ENCODE data around the gene ARHGAP26. TPM values are rescaled to one million over a fixed set of nuclear protein-coding genes. Genes with fewer than 3 reads are reported as not detected.
A peak's percentile ranks its signal among the peaks of the same experiment; 100 is the strongest.

ARHGAP26 gene
- total RNA-seq, 4 donors from 2014 or later, result 22.3 to 40.7 (median 28.2) TPM

DNA sequence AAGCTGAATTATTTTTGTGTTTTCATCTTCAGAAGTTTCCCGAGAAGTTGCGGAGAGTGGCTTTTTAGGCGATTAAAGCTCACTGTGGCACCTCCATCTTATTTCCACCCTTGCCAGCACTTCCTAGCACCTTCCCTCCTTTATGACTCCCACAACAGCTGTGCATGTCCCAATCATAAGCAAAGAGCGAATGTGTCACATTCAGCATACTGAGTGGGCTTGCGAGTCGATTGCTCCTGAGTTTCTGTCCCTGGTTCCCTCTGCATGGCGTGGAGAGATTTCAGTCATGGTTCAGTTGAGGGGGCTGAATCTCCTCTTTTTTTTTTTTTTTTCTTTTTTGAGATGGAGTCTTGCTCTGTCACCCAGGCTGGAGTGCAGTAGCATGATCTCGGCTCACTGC is 144.9 kb downstream of the ARHGAP26 start:
- intact Hi-C loops (cut with DNase I), result no loop called here
- Histone ChIP-seq H3K4me3 (no peak overlapping the region), H3K36me3 (peaks cover 15 to 75% (median 48%) of the 10 kb centered on the region in 4 donors), H3K27me3 (no peaks in the 10 kb centered on the region), H3K27ac (replicated peaks in 1 of 4) (no peak overlapping the region), H3K4me1 (peaks cover 0 to 3% (median 0%) of the 10 kb centered on the region in 4 donors), H3K9me3 (no peaks in the 10 kb centered on the region)
- WGBS, result 95% methylated on average over 8 of the region's 8 CpGs
- DNase-seq (ENCODE audit: extremely low spot score), result no peak
- no peak for TF ChIP-seq POLR2A (IDR thresholded peaks at IDR 0.05; ENCODE audit: low read depth)
- TF ChIP-seq EP300 (IDR thresholded peaks at IDR 0.05), result no peak

DNA sequence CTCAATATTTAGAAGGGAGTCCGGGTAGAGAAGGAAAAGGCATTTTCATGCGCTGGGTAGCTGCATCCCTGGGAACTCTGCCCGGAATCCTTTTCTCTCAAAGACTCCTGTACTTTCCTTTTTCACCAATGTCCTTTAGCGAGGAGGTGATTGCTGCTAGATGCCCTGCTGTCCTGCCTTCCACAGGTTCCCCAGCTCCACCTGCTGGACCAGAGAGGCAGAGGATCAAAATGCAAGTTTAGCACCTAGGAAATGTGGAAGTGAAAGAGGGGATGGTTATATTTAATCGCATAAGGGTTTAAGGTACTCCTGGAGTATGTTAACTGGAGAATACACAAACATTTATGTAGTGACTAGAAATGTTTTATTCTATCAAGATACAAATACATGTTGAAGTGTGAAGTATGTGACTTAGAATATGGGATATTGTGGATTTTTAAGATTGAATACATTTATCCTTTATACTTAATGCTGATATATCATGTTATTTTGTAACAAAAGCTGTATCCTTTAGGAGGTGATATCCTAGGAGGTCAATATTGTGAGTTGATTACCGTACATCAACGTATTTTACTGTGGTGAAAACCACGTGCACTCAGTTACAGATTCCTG is 145.7 kb downstream of the ARHGAP26 start:
- 65% methylated on average over 8 of the region's 8 CpGs for WGBS
- TF ChIP-seq, protein P1, sequence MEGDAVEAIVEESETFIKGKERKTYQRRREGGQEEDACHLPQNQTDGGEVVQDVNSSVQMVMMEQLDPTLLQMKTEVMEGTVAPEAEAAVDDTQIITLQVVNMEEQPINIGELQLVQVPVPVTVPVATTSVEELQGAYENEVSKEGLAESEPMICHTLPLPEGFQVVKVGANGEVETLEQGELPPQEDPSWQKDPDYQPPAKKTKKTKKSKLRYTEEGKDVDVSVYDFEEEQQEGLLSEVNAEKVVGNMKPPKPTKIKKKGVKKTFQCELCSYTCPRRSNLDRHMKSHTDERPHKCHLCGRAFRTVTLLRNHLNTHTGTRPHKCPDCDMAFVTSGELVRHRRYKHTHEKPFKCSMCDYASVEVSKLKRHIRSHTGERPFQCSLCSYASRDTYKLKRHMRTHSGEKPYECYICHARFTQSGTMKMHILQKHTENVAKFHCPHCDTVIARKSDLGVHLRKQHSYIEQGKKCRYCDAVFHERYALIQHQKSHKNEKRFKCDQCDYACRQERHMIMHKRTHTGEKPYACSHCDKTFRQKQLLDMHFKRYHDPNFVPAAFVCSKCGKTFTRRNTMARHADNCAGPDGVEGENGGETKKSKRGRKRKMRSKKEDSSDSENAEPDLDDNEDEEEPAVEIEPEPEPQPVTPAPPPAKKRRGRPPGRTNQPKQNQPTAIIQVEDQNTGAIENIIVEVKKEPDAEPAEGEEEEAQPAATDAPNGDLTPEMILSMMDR (IDR thresholded peaks at IDR 0.05), result peak in 2 of 3 experiments; percentile 14 to 40
- no peak for TF ChIP-seq POLR2AphosphoS5 (IDR thresholded peaks at IDR 0.05)
- Histone ChIP-seq H3K27me3 (no peaks in the 10 kb centered on the region), H3K27ac (replicated peaks in 1 of 4) (no peak overlapping the region), H3K4me1 (peaks cover 0 to 3% (median 0%) of the 10 kb centered on the region in 4 donors), H3K9me3 (no peaks in the 10 kb centered on the region), H3K4me3 (no peak overlapping the region), H3K36me3 (peaks cover 8 to 67% (median 43%) of the 10 kb centered on the region in 4 donors)
- no peak for DNase-seq (ENCODE audit: extremely low spot score)
- intact Hi-C loops (cut with DNase I), result no loop called here

DNA sequence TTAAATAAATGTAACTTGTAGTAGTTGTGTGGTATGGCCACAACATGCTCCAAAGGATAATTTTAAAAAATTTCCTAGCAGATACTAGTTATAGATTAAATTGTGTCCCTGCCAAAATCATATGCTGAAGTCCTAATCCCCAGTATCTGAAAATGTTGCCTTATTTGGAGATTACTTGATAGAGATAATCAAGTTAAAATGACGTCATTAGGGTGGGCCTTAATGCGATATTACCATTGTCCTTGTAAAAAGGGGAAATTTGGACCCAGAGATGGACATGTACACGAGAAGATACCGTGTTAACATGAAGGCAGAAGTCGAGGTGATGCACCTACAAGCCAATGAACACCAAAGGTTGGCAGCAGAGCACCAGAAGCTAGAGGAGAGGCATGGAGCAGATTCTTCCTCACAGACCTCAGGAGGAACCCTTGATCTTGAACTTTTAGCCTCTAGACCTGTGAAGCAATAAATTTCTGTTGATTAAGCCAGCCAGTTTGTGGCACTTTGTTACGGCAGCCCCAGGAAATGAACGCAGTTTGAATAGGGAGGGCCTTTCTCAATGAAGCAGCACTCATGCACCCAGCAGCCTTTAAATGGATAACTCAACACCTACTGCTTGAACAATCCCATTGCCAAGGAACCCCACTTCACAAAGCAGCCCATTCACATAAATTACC is 148.9 kb downstream of the ARHGAP26 start:
- TF ChIP-seq POLR2AphosphoS5 (IDR thresholded peaks at IDR 0.05), result no peak
- TF ChIP-seq, protein P1 (IDR thresholded peaks at IDR 0.05), result no peak
- TF ChIP-seq EP300 (IDR thresholded peaks at IDR 0.05), result no peak
- TF ChIP-seq POLR2A (IDR thresholded peaks at IDR 0.05; ENCODE audit: low read depth), result no peak
- Histone ChIP-seq H3K4me3 (no peak overlapping the region), H3K27me3 (no peaks in the 10 kb centered on the region), H3K36me3 (peaks cover 0 to 37% (median 19%) of the 10 kb centered on the region in 4 donors), H3K27ac (replicated peaks in 1 of 4) (no peak overlapping the region), H3K4me1 (peaks cover 3 to 20% (median 16%) of the 10 kb centered on the region in 4 donors), H3K9me3 (no peaks in the 10 kb centered on the region)
- DNase-seq (ENCODE audit: extremely low spot score), result no peak
- intact Hi-C loops (cut with DNase I), result loop anchor here (2.0 kb wide), 1 partner anchor 908 kb away; no protein-coding TSS in a partner anchor
- 78% methylated on average over 7 of the region's 7 CpGs for WGBS

DNA sequence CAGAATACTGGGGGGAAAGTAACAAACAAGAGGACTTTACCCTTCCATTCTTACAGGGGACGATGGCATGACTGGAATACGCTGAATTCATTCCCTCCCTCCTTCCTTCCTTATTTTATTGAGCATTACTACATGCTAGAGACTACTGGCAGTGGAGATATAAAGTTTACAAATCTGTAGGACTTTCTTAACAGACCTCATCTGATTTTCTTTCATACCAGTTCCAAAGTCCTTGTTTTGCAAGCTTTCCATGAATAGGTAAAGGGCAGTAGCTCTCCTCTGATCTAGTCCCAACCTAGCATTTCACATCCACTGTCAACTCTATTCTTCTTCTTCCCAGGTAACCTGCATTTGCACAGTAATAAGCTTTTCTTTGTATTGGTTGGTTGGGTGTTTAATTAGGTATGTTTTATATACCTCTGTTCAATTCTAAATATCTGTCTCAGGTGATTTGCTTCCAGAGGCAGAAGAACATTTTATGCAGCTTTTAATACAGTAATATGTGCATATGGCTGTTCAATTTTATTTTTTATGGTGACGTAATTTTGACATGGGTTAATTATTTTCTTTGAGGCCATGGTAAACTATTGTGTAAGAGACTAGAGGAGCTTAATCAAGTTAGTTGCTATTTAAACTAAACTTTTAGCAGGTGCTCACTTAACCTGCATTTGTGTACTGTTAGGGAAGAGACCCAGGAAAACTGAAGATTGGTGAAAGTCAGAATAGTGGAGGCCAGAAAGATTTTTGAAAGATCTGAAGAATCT is 150.9 kb downstream of the ARHGAP26 start:
- TF ChIP-seq, protein P1 (IDR thresholded peaks at IDR 0.05), result no peak
- TF ChIP-seq POLR2A (IDR thresholded peaks at IDR 0.05; ENCODE audit: low read depth) (no peak), EP300 (IDR thresholded peaks at IDR 0.05) (no peak), POLR2AphosphoS5 (IDR thresholded peaks at IDR 0.05) (no peak)
- peaks cover 0 to 19% (median 13%) of the 10 kb centered on the region in 4 donors for H3K36me3 ChIP-seq
- H3K9me3 ChIP-seq, result no peaks in the 10 kb centered on the region
- 69% methylated on average over 3 of the region's 3 CpGs for WGBS
- H3K4me1 ChIP-seq, result peaks cover 11 to 31% (median 24%) of the 10 kb centered on the region in 4 donors
- H3K4me3 ChIP-seq, result no peak overlapping the region
- intact Hi-C loops (cut with DNase I), result loop anchor here (2.0 to 5.0 kb wide), 2 partner anchors 44 to 481 kb away; partner anchors contain the start of gene NR3C1
- H3K27me3 ChIP-seq, result no peaks in the 10 kb centered on the region
- H3K27ac ChIP-seq (replicated peaks in 1 of 4), result no peak overlapping the region
- no peak for DNase-seq (ENCODE audit: extremely low spot score)
